HepG2 (cell line): Measurements from ENCODE around the gene E2F3. TPM values are rescaled to one million over a fixed set of nuclear protein-coding genes. Genes with fewer than 3 reads are reported as not detected.

Experiments used
- ATAC-seq: fragments of 200-7000 bp; cut with Tn5 transposase; 3 replicates; pipeline ENCODE4 v1.9.1; 2020; ENCODE audit warnings: mild to moderate bottlenecking, moderate library complexity
- BruUV-seq: library from RNA; stranded (reverse); fragments of 400-500 nt; replicated peaks from 2 replicates; lab custom pipeline; 2021; lab: Mats Ljungman, UMichigan
- CTCF ChIA-PET: fragments of 300-600 bp; formaldehyde crosslinking; extraction: SDS; loops from one replicate; lab custom pipeline; 2021; ENCODE audit warnings: low total read pairs, inconsistent platforms, low intra/inter-chr PET ratio; lab: Yijun Ruan, JAX
- POLR2A ChIA-PET: fragments of 350-600 bp; sonication (Branson Sonifier 250); formaldehyde crosslinking; loops from one replicate; lab custom pipeline; 2020; ENCODE audit warnings: antibody characterized with exemption, inconsistent platforms; lab: Yijun Ruan, JAX
- DNase-seq: peaks from one replicate; pipeline ENCODE4 v3.0.0-alpha.2; 2015; ENCODE audit warnings: low spot score
- FAIRE-seq: peaks from 3 replicates; lab custom pipeline; 2011; peaks lifted over from hg19 to GRCh38; lab: Jason Lieb, UNC
- H2AFZ ChIP-seq: one replicate; pipeline ENCODE4 v1.6.1; 2011; ENCODE audit warnings: low read length, inconsistent platforms
- H3K27ac ChIP-seq: fragments of 300-600 bp; 3 replicates; pipeline ENCODE4 v1.8.0; 2011; ENCODE audit warnings: mixed run types, mild to moderate bottlenecking, mixed read lengths, low read length, inconsistent platforms; ENCODE audit not compliant: insufficient read depth; ENCODE audit errors: extremely low read length
- H3K27me3 ChIP-seq, 2 experiments: fragments of 200-600 bp in 1 of 2; 2 replicates in 1 of 2; 3 replicates in 1 of 2; pipeline versions ENCODE4 v1.6.0 to v1.8.0; 2011; ENCODE audit warnings: low read length in 2 of 2, mild to moderate bottlenecking in 2 of 2, moderate library complexity in 2 of 2, inconsistent platforms in 1 of 2; ENCODE audit not compliant: insufficient read depth in 2 of 2, control insufficient read depth in 1 of 2
- H3K36me3 ChIP-seq, 2 experiments: fragments of 200-600 bp in 1 of 2; replicated peaks in 1 of 2; 2 replicates in 1 of 2; 3 replicates in 1 of 2; pipeline versions ENCODE4 v1.5.1 to v1.8.0; 2011; ENCODE audit warnings: low read length in 2 of 2, inconsistent platforms in 1 of 2; ENCODE audit not compliant: insufficient read depth in 2 of 2, control insufficient read depth in 1 of 2
- H3K4me1 ChIP-seq: 2 replicates; pipeline ENCODE4 v1.5.1; 2012; ENCODE audit warnings: low read length, inconsistent platforms; ENCODE audit not compliant: insufficient read depth
- H3K4me2 ChIP-seq: 2 replicates; pipeline ENCODE4 v1.6.0; 2011; ENCODE audit warnings: low read depth, low read length, inconsistent platforms
- H3K4me3 ChIP-seq, 3 experiments: fragments of 200-600 bp in 1 of 3; sonication (generic), shearing (Covaris generic) in 1 of 3; replicated peaks in 1 of 3; 2 replicates each; pipeline ENCODE4 v1.5.1; 2011 to 2016; ENCODE audit warnings: low read length in 3 of 3, inconsistent platforms in 2 of 3, low read depth in 2 of 3, mild to moderate bottlenecking in 2 of 3, control low read depth in 1 of 3, mixed read lengths in 1 of 3; ENCODE audit not compliant: insufficient read depth in 1 of 3
- H3K79me2 ChIP-seq: one replicate; pipeline ENCODE4 v1.6.1; 2011; ENCODE audit warnings: low read length, inconsistent platforms; ENCODE audit not compliant: insufficient read depth
- H3K9ac ChIP-seq: 2 replicates; pipeline ENCODE4 v1.6.0; 2011; ENCODE audit warnings: mild to moderate bottlenecking, low read depth, low read length, inconsistent platforms; ENCODE audit not compliant: insufficient read depth
- H3K9me3 ChIP-seq: 2 replicates; pipeline ENCODE4 v1.5.1; 2012; ENCODE audit warnings: mild to moderate bottlenecking, low read length
- H4K20me1 ChIP-seq: 2 replicates; pipeline ENCODE4 v1.6.0; 2011; ENCODE audit warnings: inconsistent platforms, mild to moderate bottlenecking, low read length, moderate library complexity; ENCODE audit not compliant: insufficient read depth
- ARNTL ChIP-seq: sonication (generic); formaldehyde crosslinking; IDR thresholded peaks from 2 replicates; pipeline ENCODE4 v1.4.0; 2020; ENCODE audit warnings: mild to moderate bottlenecking, missing genetic modification reagents
- CAMTA2 ChIP-seq: sonication (generic); formaldehyde crosslinking; IDR thresholded peaks from 2 replicates; pipeline ENCODE4 v1.4.0; 2020; ENCODE audit warnings: mild to moderate bottlenecking, missing genetic modification reagents, borderline replicate concordance
- CSRNP1 ChIP-seq: sonication (generic); formaldehyde crosslinking; IDR thresholded peaks from 2 replicates; pipeline ENCODE4 v1.8.1; 2023; ENCODE audit warnings: mild to moderate bottlenecking, missing genetic modification reagents
- KAT8 ChIP-seq: IDR thresholded peaks from 2 replicates; pipeline ENCODE4 v1.6.1; 2016; ENCODE audit warnings: missing genetic modification reagents, missing compliant biosample characterization
- KDM1A ChIP-seq: IDR thresholded peaks from 2 replicates; pipeline ENCODE4 v1.6.1; 2016; ENCODE audit warnings: missing compliant biosample characterization
- NFKB2 ChIP-seq: sonication (generic); formaldehyde crosslinking; IDR thresholded peaks from 2 replicates; pipeline ENCODE4 v1.4.0; 2020; ENCODE audit warnings: missing genetic modification reagents, borderline replicate concordance
- RORA ChIP-seq: sonication (generic); formaldehyde crosslinking; IDR thresholded peaks from 2 replicates; pipeline ENCODE4 v1.5.0; 2020; ENCODE audit warnings: mild to moderate bottlenecking, missing genetic modification reagents, moderate library complexity
- RXRB ChIP-seq: IDR thresholded peaks from 2 replicates; pipeline ENCODE4 v1.6.1; 2016; ENCODE audit warnings: borderline replicate concordance, missing genetic modification reagents, missing compliant biosample characterization
- TAF1 ChIP-seq: sonication (generic); formaldehyde crosslinking; IDR thresholded peaks from 2 replicates; pipeline ENCODE4 v1.4.0; 2020; ENCODE audit warnings: missing genetic modification reagents
- TFAP4 ChIP-seq: sonication (generic); IDR thresholded peaks from 2 replicates; pipeline ENCODE4 v1.6.1; 2016; ENCODE audit warnings: low read depth, borderline replicate concordance
- WGBS: methylation state at CpG from one replicate; pipeline ENCODE4 v1.1.6; 2017; ENCODE audit warnings: low lambda C conversion rate; 5-methylcytosine and 5-hydroxymethylcytosine counted together
- in situ Hi-C: cut with HindIII; loops from 2 replicates; pipeline ENCODE4 v1.10.0; 2017; ENCODE audit warnings: low pct_unique_long_range_greater_than_20kb; ENCODE audit not compliant: extremely low pct_ligation_motif_present
- intact Hi-C: fragments of 100-400 bp; cut with micrococcal nuclease; formaldehyde crosslinking; loops from one replicate; pipeline ENCODE4 v1.10.0; 2022; ENCODE audit not compliant: unreplicated experiment
- polyA plus RNA-seq, 8 experiments: library from polyadenylated mRNA; depleted of rRNA in 3 of 8; stranded (reverse) in 7 of 8; unstranded in 1 of 8; fragments of >200 nt; fragmentation: Illumina TruSeq in 4 of 8; extraction: Trizol in 4 of 8; gene quantifications; 2 replicates each; pipeline versions ENCODE4 v1.2.1 to v1.2.3, GENCODE V29; 2011 to 2016; ENCODE audit warnings: low read depth in 4 of 8, missing spikeins in 1 of 8, mixed read lengths in 1 of 8; ENCODE audit not compliant: insufficient read depth in 1 of 8
- total RNA-seq, 5 experiments: library from RNA; depleted of rRNA; stranded (reverse); fragments of >200 nt; fragmentation: Illumina TruSeq; extraction: Trizol; gene quantifications; 2 replicates each; pipeline ENCODE4 v1.2.3, GENCODE V29; 2016; ENCODE audit warnings: low read depth in 1 of 5
- TF ChIP-seq, protein P1 (sequence below): sonication (generic); formaldehyde crosslinking; IDR thresholded peaks from 2 replicates; pipeline ENCODE4 v1.4.0; 2020; ENCODE audit warnings: missing genetic modification reagents, borderline replicate concordance

E2F3 gene
- total and polyA plus RNA-seq, 2 of the 13 experiments (the other 11 are each of a cell fraction or from before 2014, with no cell fraction given) = 8.5 to 12.7 TPM

GRCh38 chr6:20490591-20490990, 88.9 kb downstream of the E2F3 start:
- POLR2A ChIA-PET = no interaction called here
- Histone ChIP-seq H4K20me1 (no peaks in the 10 kb centered on the region), H3K79me2 (no peaks in the 10 kb centered on the region), H3K4me1 (peaks cover 9% of the 10 kb centered on the region), H3K4me2 (no peak overlapping the region), H3K27ac (no peak overlapping the region), H2AFZ (no peak overlapping the region), H3K27me3 (no peaks in the 10 kb centered on the region), H3K4me3 (no peak overlapping the region), H3K9me3 (no peaks in the 10 kb centered on the region), H3K36me3 (peaks cover 12 to 45% of the 10 kb centered on the region in 2 experiments), H3K9ac (no peak overlapping the region)
- 99% methylated on average over 6 of the region's 6 CpGs for WGBS
- intact Hi-C loops (no loop called here), in situ Hi-C loops (no loop called here)
- no peak for TF ChIP-seq KDM1A (CRISPR knock-in tag)
- TF ChIP-seq NFKB2 (CRISPR knock-in tag) = no peak
- no peak for TF ChIP-seq CAMTA2 (CRISPR knock-in tag)
- no peak for TF ChIP-seq TAF1 (CRISPR knock-in tag)
- no peak for TF ChIP-seq RXRB (CRISPR knock-in tag)
- no peak for TF ChIP-seq ARNTL (CRISPR knock-in tag)
- TF ChIP-seq RORA = no peak
- no peak for TF ChIP-seq KAT8
- TF ChIP-seq CSRNP1 = no peak
- TF ChIP-seq, protein P1, sequence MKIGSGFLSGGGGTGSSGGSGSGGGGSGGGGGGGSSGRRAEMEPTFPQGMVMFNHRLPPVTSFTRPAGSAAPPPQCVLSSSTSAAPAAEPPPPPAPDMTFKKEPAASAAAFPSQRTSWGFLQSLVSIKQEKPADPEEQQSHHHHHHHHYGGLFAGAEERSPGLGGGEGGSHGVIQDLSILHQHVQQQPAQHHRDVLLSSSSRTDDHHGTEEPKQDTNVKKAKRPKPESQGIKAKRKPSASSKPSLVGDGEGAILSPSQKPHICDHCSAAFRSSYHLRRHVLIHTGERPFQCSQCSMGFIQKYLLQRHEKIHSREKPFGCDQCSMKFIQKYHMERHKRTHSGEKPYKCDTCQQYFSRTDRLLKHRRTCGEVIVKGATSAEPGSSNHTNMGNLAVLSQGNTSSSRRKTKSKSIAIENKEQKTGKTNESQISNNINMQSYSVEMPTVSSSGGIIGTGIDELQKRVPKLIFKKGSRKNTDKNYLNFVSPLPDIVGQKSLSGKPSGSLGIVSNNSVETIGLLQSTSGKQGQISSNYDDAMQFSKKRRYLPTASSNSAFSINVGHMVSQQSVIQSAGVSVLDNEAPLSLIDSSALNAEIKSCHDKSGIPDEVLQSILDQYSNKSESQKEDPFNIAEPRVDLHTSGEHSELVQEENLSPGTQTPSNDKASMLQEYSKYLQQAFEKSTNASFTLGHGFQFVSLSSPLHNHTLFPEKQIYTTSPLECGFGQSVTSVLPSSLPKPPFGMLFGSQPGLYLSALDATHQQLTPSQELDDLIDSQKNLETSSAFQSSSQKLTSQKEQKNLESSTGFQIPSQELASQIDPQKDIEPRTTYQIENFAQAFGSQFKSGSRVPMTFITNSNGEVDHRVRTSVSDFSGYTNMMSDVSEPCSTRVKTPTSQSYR = no peak
- no peak for TF ChIP-seq TFAP4
- FAIRE-seq (no peak), DNase-seq (no peak), ATAC-seq (no peak)
- CTCF ChIA-PET = no interaction called here
- no TSS peak for BruUV-seq
